Left renal pelvis (tissue), 4 donors: ENCODE measurements around the gene FRMD7. TPM values are rescaled to one million over a fixed set of nuclear protein-coding genes. Genes with fewer than 3 reads are reported as not detected.
"Not testable (repeated sequence)": the region's sequence is repeated elsewhere in the genome, so short reads cannot be mapped to it uniquely, and the experiment has no call there.

ENCODE experiments used
- DNase-seq, 4 donors: peaks; one replicate each; pipeline ENCODE4 v3.0.0-alpha.2; 2013; ENCODE audit warnings: low read depth in 4 of 4, low spot score in 3 of 4
- polyA plus RNA-seq, 4 donors: library from polyadenylated mRNA; unstranded; fragments of 120-200 nt; gene quantifications; one replicate each; pipeline ENCODE4 v1.2.1, GENCODE V29; 2013; ENCODE audit not compliant: insufficient read length in 4 of 4

Gene FRMD7
- polyA plus RNA-seq, 4 donors, result 0.20 to 1.4 (median 1.2) TPM

- DNase-seq, result no peak
These were observed 34.5 kb downstream of the FRMD7 start for GRCh38 chrX:132093239-132093860.

- DNase-seq, result peak in 3 of 4 donors; percentile 16 to 22 (median 22)
These were observed 35.3 kb downstream of the FRMD7 start for GRCh38 chrX:132092439-132093065.

DNA sequence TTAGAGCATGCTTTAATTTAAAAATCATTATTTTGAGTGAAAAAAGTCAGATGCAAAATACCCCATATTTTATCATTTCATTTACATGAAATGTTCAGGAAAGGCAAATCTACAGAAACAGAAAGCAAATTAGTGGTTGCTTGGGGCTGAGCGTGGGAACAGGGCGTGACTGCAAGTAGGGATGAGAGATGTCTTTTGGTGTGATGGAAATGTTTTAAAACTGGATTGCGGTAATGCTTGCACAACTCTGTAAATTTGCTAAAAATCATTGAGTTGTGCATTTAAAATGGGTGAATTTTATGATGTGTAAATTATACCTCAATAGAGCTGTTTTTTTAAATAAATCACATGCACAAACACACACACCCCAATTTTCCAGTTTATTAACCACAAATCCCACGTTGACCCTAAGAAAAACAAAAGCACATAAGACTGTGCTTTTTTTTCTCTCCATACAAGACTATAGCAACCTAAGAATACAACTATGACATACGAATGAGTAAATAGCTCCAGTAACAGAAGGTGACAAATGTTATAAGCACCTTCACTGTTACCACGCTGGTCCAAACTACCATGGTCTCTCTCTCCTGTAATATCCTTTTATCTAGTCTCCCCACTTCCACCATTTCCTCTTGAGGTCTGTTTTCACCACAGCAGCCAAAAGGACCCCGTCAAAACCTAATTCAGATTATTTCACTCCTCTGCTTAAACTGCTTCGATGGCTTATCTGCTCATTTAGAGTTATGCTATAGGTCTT is 37.2 kb downstream of the FRMD7 start:
- DNase-seq, result no peak

- no peak for DNase-seq
These were observed 39.0 kb downstream of the FRMD7 start for GRCh38 chrX:132088864-132089263.

DNA sequence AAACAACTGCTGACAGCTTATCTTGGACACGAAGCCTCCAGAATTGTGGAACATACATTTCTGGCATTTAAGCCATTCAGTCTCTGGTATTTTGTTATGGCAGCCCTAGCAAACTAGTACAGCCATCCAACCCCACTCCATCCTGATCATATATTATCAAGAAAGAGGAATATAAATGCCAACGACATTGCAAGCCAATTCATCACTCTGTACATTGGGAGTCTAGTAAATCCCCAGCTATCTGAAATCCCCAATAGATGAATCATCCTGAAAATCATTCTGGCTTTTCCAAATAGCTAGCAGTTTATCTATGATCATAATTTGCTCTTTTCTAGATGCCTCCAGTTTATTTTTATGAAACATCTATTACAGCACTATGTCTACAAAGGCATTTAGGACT is 41.1 kb downstream of the FRMD7 start:
- DNase-seq, result no peak

DNA sequence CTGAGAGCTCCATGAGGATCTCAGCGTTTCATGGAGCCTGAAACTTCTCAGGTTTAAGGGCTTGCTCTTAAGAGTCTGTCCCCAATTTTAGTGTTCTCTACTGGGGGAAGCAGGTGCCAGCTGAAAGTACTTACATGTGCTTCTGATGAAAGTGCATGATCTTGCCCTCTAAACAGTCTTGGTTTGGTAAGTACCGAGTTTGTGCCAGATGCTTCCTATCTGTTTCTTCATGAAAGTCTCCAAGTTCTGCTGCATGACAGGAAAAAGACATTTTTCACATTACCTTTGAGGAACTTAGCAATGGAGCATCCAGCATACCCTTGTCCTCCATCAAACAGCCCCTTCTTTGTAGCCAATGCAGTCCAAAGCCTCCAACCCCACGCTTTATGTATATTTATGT is 42.0 kb downstream of the FRMD7 start:
- DNase-seq, result no peak

- no peak for DNase-seq
These were observed 49.9 kb downstream of the FRMD7 start for GRCh38 chrX:132077912-132078311.

- no peak for DNase-seq
These were observed 50.4 kb downstream of the FRMD7 start for GRCh38 chrX:132077414-132077813.

DNA sequence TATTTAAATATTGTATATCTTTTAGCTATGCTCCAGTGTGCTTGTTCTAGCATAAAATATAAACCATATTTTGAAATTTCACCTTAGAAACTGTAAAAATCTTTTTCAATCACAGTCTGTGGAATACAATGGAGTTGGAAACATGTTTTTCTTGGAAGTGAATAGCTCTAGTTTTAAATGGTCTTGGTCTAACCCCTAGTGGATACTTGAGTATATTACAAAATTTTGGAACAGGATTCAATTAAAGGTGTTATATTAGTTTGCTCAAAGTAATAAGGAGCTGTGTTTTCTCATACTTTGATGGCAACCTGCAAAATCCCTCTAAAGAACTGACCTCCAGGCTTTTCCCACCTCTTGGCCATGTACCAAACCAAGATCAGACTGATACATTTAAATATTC is 56.6 kb downstream of the FRMD7 start:
- no peak for DNase-seq

DNA sequence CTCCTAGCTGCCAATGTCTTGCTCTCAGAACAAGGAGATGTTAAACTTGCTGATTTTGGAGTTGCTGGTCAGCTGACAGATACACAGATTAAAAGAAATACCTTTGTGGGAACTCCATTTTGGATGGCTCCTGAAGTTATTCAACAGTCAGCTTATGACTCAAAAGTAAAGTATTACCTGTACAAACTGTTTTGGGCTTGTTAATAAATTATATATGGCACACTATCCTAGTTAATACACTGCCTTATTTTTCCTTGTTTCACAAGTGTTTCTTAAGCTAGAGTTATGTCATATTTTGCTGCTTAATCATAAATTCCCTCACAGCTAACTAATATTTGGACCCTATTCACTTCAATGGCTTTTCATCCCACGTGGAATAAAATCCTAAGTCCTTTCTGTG is 59.4 kb downstream of the FRMD7 start:
- no peak for DNase-seq

DNA sequence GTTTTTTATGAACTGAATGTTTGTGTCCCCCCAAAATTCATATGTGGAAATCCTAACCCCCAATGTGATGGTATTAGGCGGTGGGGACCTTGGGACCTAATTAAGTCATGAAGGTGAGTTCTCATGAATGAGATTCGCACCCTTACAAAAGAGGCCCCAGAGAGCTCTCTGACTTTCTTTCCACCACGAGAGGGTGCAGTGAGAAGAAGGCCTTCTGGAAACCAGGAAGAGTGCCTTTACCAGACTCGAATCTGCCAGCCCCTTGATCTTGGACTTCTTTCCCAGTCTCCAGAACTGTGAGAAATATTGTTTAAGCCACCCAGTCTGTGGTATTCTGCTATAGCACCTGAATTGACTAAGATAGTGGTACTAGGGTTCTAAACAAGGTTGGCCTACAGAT is 64.0 kb downstream of the FRMD7 start:
- DNase-seq, result no peak

GRCh38 chrX:132063334-132063733 is 64.5 kb downstream of the FRMD7 start:
- DNase-seq, result no peak

DNA sequence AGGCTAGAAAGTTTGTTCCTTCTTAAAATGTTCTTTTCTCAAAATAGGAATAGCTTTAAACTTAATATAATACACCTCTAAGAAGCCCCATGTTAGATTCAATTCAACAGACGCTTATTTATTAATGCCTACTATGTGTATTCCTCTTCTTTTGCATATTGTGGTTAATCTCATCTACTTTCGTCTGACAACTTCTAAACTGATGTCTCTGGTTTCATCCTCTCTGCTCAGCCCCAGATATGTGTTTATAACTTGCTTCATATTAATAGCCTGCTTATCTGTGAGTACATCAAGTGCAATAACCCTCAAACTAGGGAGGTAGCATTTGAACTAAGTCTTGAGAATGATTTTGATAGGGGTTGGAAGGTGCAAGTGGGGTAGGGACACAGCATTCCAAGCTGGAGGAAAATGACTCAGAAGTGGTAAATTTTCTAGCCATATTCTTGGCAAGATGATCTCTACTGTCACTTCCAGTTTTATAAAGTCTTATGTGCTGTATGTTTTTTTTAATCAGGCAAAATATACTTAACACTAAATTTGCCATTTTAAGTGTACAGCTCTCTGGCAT is 67.8 kb downstream of the FRMD7 start:
- no peak for DNase-seq

DNA sequence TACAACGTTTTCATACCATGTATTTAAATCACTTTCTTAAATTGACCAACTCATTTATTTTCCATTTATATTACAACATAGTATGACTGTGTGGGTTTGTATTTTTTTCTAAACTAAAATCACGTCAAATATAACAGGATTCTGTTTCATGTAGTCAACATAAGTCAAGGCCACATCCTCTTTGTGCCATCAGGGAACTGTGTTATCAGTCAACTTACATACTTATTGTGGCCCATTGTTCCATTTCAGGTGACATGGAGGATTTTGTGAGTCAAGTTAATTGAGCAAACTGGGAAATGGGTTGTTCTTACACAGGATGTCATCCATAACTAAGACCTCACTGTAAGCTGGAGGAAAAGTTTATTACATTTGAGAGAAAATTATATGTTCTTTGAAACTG is 68.8 kb downstream of the FRMD7 start:
- no peak for DNase-seq

DNA sequence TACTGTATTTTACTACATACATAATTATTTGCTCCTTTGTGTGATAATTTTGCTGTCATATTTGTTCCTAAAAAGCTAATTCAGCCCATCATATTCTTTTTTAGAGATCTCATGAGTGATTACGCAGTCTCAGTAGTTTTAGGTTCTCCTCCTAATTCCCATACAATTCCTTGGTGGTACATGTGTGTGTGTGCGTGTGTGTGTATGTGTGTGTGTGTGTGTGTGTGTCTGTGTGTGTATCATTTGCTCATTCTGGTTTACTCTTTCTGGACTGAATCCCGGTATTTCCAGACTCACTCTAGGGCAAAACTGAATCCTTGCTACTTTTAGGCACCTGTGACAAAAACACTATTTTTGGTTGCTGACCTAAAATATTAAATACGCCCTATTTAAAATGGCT is 69.8 kb downstream of the FRMD7 start:
- no peak for DNase-seq

- not testable (repeated sequence) for DNase-seq
These were observed 76.0 kb downstream of the FRMD7 start for GRCh38 chrX:132051778-132052177.

DNA sequence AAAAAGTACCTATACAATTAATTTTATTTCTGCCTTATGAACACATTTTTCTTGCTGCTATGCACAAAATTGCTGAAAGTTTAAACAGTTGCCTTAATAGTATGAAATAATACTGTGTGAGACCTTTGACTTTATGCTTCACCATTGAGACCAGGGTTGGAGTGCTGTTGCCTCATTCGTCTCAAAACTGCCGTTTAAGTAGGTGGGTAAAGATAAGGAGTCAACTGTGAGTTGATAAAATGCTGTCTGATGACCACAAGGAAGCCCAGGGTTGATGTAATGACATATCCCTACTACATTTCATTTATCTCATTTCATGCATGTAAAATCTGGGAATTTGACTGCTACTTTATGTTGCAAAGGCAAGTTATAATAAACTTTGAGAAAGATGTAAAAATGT is 81.3 kb downstream of the FRMD7 start:
- DNase-seq, result no peak

DNA sequence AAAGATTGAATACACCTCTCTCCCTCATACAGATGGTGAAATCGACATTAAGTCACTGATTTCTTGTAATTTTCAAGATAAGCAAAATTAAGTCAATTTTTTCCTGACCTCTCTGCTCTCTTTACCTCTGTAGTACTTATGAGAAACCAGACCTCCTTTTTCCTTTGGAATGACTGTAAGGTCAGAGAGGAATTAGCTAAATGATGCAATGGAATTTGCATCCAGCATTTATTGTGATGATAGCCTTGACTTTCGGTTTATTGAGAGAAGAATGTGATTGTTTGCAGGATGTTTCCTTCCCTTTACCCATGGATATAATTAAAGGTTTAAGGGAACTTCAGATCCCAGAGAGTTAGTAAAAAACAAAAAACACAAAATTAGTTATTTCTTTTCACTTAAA is 82.4 kb downstream of the FRMD7 start:
- DNase-seq, result no peak

- no peak for DNase-seq
These were observed 82.9 kb downstream of the FRMD7 start for GRCh38 chrX:132044953-132045352.

- DNase-seq, result no peak
These were observed 83.8 kb downstream of the FRMD7 start for GRCh38 chrX:132043977-132044376.

GRCh38 chrX:132041015-132041414 is 86.8 kb downstream of the FRMD7 start:
- DNase-seq, result no peak

DNA sequence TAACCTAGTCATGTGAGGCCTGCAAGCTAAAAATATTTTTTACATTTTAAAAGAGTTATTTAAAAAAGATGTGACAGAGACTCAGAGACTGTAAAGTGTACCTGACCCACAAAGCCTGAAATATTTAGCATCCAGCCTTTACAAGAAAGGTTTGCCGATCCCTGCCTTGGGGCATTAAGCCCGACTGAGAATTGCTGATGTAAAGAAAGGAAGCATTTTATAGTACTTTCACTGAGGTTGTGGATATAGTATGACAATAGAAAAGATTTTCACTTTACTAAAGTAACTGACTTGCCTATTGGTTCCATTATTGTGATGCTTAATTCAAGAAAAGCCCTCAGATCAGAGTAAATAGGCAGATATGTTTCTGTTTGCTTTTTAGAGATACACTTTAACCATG is 87.8 kb downstream of the FRMD7 start:
- DNase-seq, result no peak
